HepG2 (cell line): ENCODE data around the gene RIMS3. TPM values are rescaled to one million over a fixed set of nuclear protein-coding genes. Genes with fewer than 3 reads are reported as not detected.

Source experiments
- ATAC-seq: fragments of 200-7000 bp; cut with Tn5 transposase; 3 replicates; pipeline ENCODE4 v1.9.1; 2020; ENCODE audit warnings: mild to moderate bottlenecking, moderate library complexity
- BruUV-seq: library from RNA; stranded (reverse); fragments of 400-500 nt; replicated peaks from 2 replicates; lab custom pipeline; 2021; lab: Mats Ljungman, UMichigan
- CTCF ChIA-PET: fragments of 300-600 bp; formaldehyde crosslinking; extraction: SDS; loops from one replicate; lab custom pipeline; 2021; ENCODE audit warnings: low total read pairs, inconsistent platforms, low intra/inter-chr PET ratio; lab: Yijun Ruan, JAX
- POLR2A ChIA-PET: fragments of 350-600 bp; sonication (Branson Sonifier 250); formaldehyde crosslinking; loops from one replicate; lab custom pipeline; 2020; ENCODE audit warnings: antibody characterized with exemption, inconsistent platforms; lab: Yijun Ruan, JAX
- DNase-seq: peaks from one replicate; pipeline ENCODE4 v3.0.0-alpha.2; 2015; ENCODE audit warnings: low spot score
- FAIRE-seq: peaks from 3 replicates; lab custom pipeline; 2011; peaks lifted over from hg19 to GRCh38; lab: Jason Lieb, UNC
- H2AFZ ChIP-seq: one replicate; pipeline ENCODE4 v1.6.1; 2011; ENCODE audit warnings: low read length, inconsistent platforms
- H3K27ac ChIP-seq: fragments of 300-600 bp; 3 replicates; pipeline ENCODE4 v1.8.0; 2011; ENCODE audit warnings: mixed run types, mild to moderate bottlenecking, mixed read lengths, low read length, inconsistent platforms; ENCODE audit not compliant: insufficient read depth; ENCODE audit errors: extremely low read length
- H3K27me3 ChIP-seq, 2 experiments: fragments of 200-600 bp in 1 of 2; 2 replicates in 1 of 2; 3 replicates in 1 of 2; pipeline versions ENCODE4 v1.6.0 to v1.8.0; 2011; ENCODE audit warnings: low read length in 2 of 2, mild to moderate bottlenecking in 2 of 2, moderate library complexity in 2 of 2, inconsistent platforms in 1 of 2; ENCODE audit not compliant: insufficient read depth in 2 of 2, control insufficient read depth in 1 of 2
- H3K36me3 ChIP-seq, 2 experiments: fragments of 200-600 bp in 1 of 2; replicated peaks in 1 of 2; 2 replicates in 1 of 2; 3 replicates in 1 of 2; pipeline versions ENCODE4 v1.5.1 to v1.8.0; 2011; ENCODE audit warnings: low read length in 2 of 2, inconsistent platforms in 1 of 2; ENCODE audit not compliant: insufficient read depth in 2 of 2, control insufficient read depth in 1 of 2
- H3K4me1 ChIP-seq: 2 replicates; pipeline ENCODE4 v1.5.1; 2012; ENCODE audit warnings: low read length, inconsistent platforms; ENCODE audit not compliant: insufficient read depth
- H3K4me2 ChIP-seq: 2 replicates; pipeline ENCODE4 v1.6.0; 2011; ENCODE audit warnings: low read depth, low read length, inconsistent platforms
- H3K4me3 ChIP-seq, 3 experiments: fragments of 200-600 bp in 1 of 3; sonication (generic), shearing (Covaris generic) in 1 of 3; replicated peaks in 1 of 3; 2 replicates each; pipeline ENCODE4 v1.5.1; 2011 to 2016; ENCODE audit warnings: low read length in 3 of 3, inconsistent platforms in 2 of 3, low read depth in 2 of 3, mild to moderate bottlenecking in 2 of 3, control low read depth in 1 of 3, mixed read lengths in 1 of 3; ENCODE audit not compliant: insufficient read depth in 1 of 3
- H3K79me2 ChIP-seq: one replicate; pipeline ENCODE4 v1.6.1; 2011; ENCODE audit warnings: low read length, inconsistent platforms; ENCODE audit not compliant: insufficient read depth
- H3K9ac ChIP-seq: 2 replicates; pipeline ENCODE4 v1.6.0; 2011; ENCODE audit warnings: mild to moderate bottlenecking, low read depth, low read length, inconsistent platforms; ENCODE audit not compliant: insufficient read depth
- H3K9me3 ChIP-seq: 2 replicates; pipeline ENCODE4 v1.5.1; 2012; ENCODE audit warnings: mild to moderate bottlenecking, low read length
- H4K20me1 ChIP-seq: 2 replicates; pipeline ENCODE4 v1.6.0; 2011; ENCODE audit warnings: inconsistent platforms, mild to moderate bottlenecking, low read length, moderate library complexity; ENCODE audit not compliant: insufficient read depth
- FOSL1 ChIP-seq: sonication (generic); formaldehyde crosslinking; IDR thresholded peaks from 2 replicates; pipeline ENCODE4 v1.9.0; 2021; ENCODE audit warnings: missing genetic modification reagents, borderline replicate concordance
- MAF1 ChIP-seq: sonication (generic); formaldehyde crosslinking; IDR thresholded peaks from 2 replicates; pipeline ENCODE4 v1.5.0; 2020; ENCODE audit warnings: missing genetic modification reagents, borderline replicate concordance
- MIER2 ChIP-seq: IDR thresholded peaks from 2 replicates; pipeline ENCODE4 v1.6.1; 2016; ENCODE audit warnings: missing biosample characterization, missing genetic modification reagents
- WGBS: methylation state at CpG from one replicate; pipeline ENCODE4 v1.1.6; 2017; ENCODE audit warnings: low lambda C conversion rate; 5-methylcytosine and 5-hydroxymethylcytosine counted together
- in situ Hi-C: cut with HindIII; loops from 2 replicates; pipeline ENCODE4 v1.10.0; 2017; ENCODE audit warnings: low pct_unique_long_range_greater_than_20kb; ENCODE audit not compliant: extremely low pct_ligation_motif_present
- intact Hi-C: fragments of 100-400 bp; cut with micrococcal nuclease; formaldehyde crosslinking; loops from one replicate; pipeline ENCODE4 v1.10.0; 2022; ENCODE audit not compliant: unreplicated experiment
- polyA plus RNA-seq, 8 experiments: library from polyadenylated mRNA; depleted of rRNA in 3 of 8; stranded (reverse) in 7 of 8; unstranded in 1 of 8; fragments of >200 nt; fragmentation: Illumina TruSeq in 4 of 8; extraction: Trizol in 4 of 8; gene quantifications; 2 replicates each; pipeline versions ENCODE4 v1.2.1 to v1.2.3, GENCODE V29; 2011 to 2016; ENCODE audit warnings: low read depth in 4 of 8, missing spikeins in 1 of 8, mixed read lengths in 1 of 8; ENCODE audit not compliant: insufficient read depth in 1 of 8
- total RNA-seq, 5 experiments: library from RNA; depleted of rRNA; stranded (reverse); fragments of >200 nt; fragmentation: Illumina TruSeq; extraction: Trizol; gene quantifications; 2 replicates each; pipeline ENCODE4 v1.2.3, GENCODE V29; 2016; ENCODE audit warnings: low read depth in 1 of 5
- TF ChIP-seq, protein P1 (sequence below): sonication (generic); formaldehyde crosslinking; IDR thresholded peaks from 2 replicates; pipeline ENCODE4 v1.5.0; 2020; ENCODE audit warnings: mild to moderate bottlenecking, missing genetic modification reagents, moderate library complexity
- TF ChIP-seq, protein P2 (sequence below): fragments of 450-650 bp; IDR thresholded peaks from 2 replicates; pipeline ENCODE4 v1.6.1; 2016

The RIMS3 gene
- total and polyA plus RNA-seq, 2 of the 13 experiments (the other 11 are each of a cell fraction or from before 2014, with no cell fraction given): 2.1 to 5.4 TPM

DNA sequence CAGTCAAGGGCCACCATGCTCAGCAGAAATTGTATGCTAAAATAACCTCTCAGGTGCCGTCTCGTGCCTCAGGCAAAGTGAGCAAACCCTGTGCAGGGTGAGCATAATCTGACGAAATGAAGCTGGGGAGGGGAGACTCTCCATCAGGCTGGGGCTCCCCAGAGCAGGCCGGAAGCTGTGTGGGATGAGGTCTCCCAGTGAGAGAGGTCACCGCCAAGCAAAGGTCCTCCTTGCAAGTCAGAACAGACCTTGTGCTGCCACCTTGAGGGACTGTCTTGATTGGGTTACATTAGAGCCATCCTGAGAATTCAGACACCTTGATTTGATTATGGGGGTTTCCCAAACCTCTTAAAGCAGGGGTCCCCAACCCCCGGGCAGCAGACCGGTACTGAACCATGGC lies 69.9 kb downstream of the RIMS3 start:
- TF ChIP-seq MIER2 (CRISPR knock-in tag): no peak
- TF ChIP-seq, protein P1, sequence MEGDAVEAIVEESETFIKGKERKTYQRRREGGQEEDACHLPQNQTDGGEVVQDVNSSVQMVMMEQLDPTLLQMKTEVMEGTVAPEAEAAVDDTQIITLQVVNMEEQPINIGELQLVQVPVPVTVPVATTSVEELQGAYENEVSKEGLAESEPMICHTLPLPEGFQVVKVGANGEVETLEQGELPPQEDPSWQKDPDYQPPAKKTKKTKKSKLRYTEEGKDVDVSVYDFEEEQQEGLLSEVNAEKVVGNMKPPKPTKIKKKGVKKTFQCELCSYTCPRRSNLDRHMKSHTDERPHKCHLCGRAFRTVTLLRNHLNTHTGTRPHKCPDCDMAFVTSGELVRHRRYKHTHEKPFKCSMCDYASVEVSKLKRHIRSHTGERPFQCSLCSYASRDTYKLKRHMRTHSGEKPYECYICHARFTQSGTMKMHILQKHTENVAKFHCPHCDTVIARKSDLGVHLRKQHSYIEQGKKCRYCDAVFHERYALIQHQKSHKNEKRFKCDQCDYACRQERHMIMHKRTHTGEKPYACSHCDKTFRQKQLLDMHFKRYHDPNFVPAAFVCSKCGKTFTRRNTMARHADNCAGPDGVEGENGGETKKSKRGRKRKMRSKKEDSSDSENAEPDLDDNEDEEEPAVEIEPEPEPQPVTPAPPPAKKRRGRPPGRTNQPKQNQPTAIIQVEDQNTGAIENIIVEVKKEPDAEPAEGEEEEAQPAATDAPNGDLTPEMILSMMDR: peak; percentile 19; the same call in 1 of the 2 replicates
- FAIRE-seq (no peak), ATAC-seq (no peak), DNase-seq (no peak)
- WGBS: 44% methylated on average over 5 of the region's 7 CpGs
- no peaks in the 10 kb centered on the region for H3K36me3 ChIP-seq
- no peak overlapping the region for H3K9ac ChIP-seq
- POLR2A ChIA-PET: no interaction called here
- in situ Hi-C loops (no loop called here), intact Hi-C loops (no loop called here)
- H3K4me3 ChIP-seq: no peak overlapping the region
- no peaks in the 10 kb centered on the region for H3K79me2 ChIP-seq
- no peaks in the 10 kb centered on the region for H4K20me1 ChIP-seq
- no peaks in the 10 kb centered on the region for H3K9me3 ChIP-seq
- CTCF ChIA-PET: no interaction called here
- H3K4me2 ChIP-seq: no peak overlapping the region
- H3K27me3 ChIP-seq: peaks cover 0 to 19% of the 10 kb centered on the region in 2 experiments; a peak in 2 of 5 replicates
- BruUV-seq: no TSS peak
- no peak overlapping the region for H3K27ac ChIP-seq
- H3K4me1 ChIP-seq: no peaks in the 10 kb centered on the region; the same call in 1 of the 2 replicates
- no peak overlapping the region for H2AFZ ChIP-seq

DNA sequence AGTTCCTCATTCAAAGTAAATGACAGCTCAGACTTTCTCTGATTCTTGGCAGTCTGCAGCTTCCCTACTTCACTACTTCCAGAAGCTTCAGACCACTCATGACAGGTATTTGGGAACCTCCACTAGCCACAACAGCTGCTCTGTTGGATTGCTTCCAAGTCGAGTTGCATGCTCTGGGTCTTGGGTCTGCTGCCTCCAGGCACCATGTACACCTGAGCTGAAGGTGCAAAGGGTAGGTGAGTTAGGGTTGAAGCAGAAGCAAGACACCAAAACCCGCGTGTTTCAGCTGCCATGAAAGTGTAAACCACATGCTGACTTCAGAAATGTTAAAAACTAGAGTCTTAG lies 71.3 kb downstream of the RIMS3 start:
- 11% methylated on average over 3 of the region's 3 CpGs for WGBS

More for the DNA sequence above, 71.3 kb downstream of the RIMS3 start:
- Histone ChIP-seq H3K9ac (no peak overlapping the region), H4K20me1 (no peaks in the 10 kb centered on the region), H3K27ac (no peak overlapping the region), H3K4me2 (no peak overlapping the region), H3K4me3 (no peak overlapping the region), H3K36me3 (no peaks in the 10 kb centered on the region), H3K9me3 (no peaks in the 10 kb centered on the region), H3K79me2 (no peaks in the 10 kb centered on the region), H3K4me1 (no peaks in the 10 kb centered on the region; the same call in 1 of the 2 replicates), H3K27me3 (peaks cover 0 to 19% of the 10 kb centered on the region in 2 experiments; a peak in 2 of 5 replicates), H2AFZ (no peak overlapping the region)
- in situ Hi-C loops (no loop called here), intact Hi-C loops (no loop called here)
- ChIA-PET CTCF (no interaction called here), POLR2A (no interaction called here)
- no TSS peak for BruUV-seq
- FAIRE-seq: no peak
- TF ChIP-seq MAF1 (CRISPR knock-in tag): no peak
- TF ChIP-seq, protein P2, sequence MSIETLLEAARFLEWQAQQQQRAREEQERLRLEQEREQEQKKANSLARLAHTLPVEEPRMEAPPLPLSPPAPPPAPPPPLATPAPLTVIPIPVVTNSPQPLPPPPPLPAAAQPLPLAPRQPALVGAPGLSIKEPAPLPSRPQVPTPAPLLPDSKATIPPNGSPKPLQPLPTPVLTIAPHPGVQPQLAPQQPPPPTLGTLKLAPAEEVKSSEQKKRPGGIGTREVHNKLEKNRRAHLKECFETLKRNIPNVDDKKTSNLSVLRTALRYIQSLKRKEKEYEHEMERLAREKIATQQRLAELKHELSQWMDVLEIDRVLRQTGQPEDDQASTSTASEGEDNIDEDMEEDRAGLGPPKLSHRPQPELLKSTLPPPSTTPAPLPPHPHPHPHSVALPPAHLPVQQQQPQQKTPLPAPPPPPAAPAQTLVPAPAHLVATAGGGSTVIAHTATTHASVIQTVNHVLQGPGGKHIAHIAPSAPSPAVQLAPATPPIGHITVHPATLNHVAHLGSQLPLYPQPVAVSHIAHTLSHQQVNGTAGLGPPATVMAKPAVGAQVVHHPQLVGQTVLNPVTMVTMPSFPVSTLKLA: peak; percentile 46; the same call in 1 of the 2 replicates
- TF ChIP-seq FOSL1 (CRISPR knock-in tag): no peak
- ATAC-seq: no peak
- DNase-seq: no peak
